HEK293T (cell line): ENCODE results near the gene FAM151B.
"Not testable (repeated sequence)": the region's sequence is repeated elsewhere in the genome, so short reads cannot be mapped to it uniquely, and the experiment has no call there.

Source experiments
- CTCF ChIA-PET: fragments of 350-600 bp; formaldehyde crosslinking; extraction: SDS; loops from one replicate; lab custom pipeline; 2021; ENCODE audit warnings: antibody characterized with exemption, inconsistent platforms; lab: Yijun Ruan, JAX
- POLR2A ChIA-PET: fragments of 350-600 bp; formaldehyde crosslinking; extraction: SDS; loops from one replicate; lab custom pipeline; 2020; ENCODE audit warnings: antibody characterized with exemption, inconsistent platforms; lab: Yijun Ruan, JAX
- DNase-seq: peaks from one replicate; pipeline ENCODE4 v3.0.0; 2012; ENCODE audit warnings: mixed read lengths; ENCODE audit errors: extremely low spot score
- ARNT ChIP-seq: fragments of 450-650 bp; IDR thresholded peaks from 2 replicates; pipeline ENCODE4 v1.6.1; 2017; ENCODE audit warnings: mild to moderate bottlenecking
- BHLHE40 ChIP-seq: fragments of 450-650 bp; IDR thresholded peaks from 2 replicates; pipeline ENCODE4 v1.6.1; 2016; ENCODE audit warnings: mild to moderate bottlenecking, moderate library complexity, borderline replicate concordance
- CTBP1 ChIP-seq: fragments of 450-650 bp; IDR thresholded peaks from 2 replicates; pipeline ENCODE4 v1.6.1; 2016; ENCODE audit warnings: borderline replicate concordance
- ELF4 ChIP-seq: fragments of 450-650 bp; IDR thresholded peaks from 2 replicates; pipeline ENCODE4 v1.6.1; 2017; ENCODE audit warnings: antibody characterized with exemption
- FOXA1 ChIP-seq: fragments of 450-650 bp; IDR thresholded peaks from 2 replicates; pipeline ENCODE4 v1.6.1; 2016; ENCODE audit warnings: mild to moderate bottlenecking
- FOXK2 ChIP-seq: fragments of 450-650 bp; IDR thresholded peaks from 2 replicates; pipeline ENCODE4 v1.6.1; 2016; ENCODE audit warnings: mild to moderate bottlenecking
- FOXM1 ChIP-seq: fragments of 450-650 bp; IDR thresholded peaks from 2 replicates; pipeline ENCODE4 v1.6.1; 2017; ENCODE audit warnings: mild to moderate bottlenecking, borderline replicate concordance
- HDGF ChIP-seq: fragments of 450-650 bp; IDR thresholded peaks from 2 replicates; pipeline ENCODE4 v1.6.1; 2017; ENCODE audit warnings: antibody characterized with exemption, borderline replicate concordance
- L3MBTL2 ChIP-seq: fragments of 450-650 bp; conservative IDR thresholded peaks from 2 replicates; pipeline ENCODE4 v1.6.1; 2016; ENCODE audit warnings: mild to moderate bottlenecking
- LEF1 ChIP-seq: fragments of 450-650 bp; IDR thresholded peaks from 2 replicates; pipeline ENCODE4 v1.6.1; 2017; ENCODE audit warnings: mild to moderate bottlenecking, borderline replicate concordance
- NFRKB ChIP-seq: fragments of 450-650 bp; IDR thresholded peaks from 2 replicates; pipeline ENCODE4 v1.6.1; 2016; ENCODE audit warnings: mild to moderate bottlenecking, moderate library complexity
- SP1 ChIP-seq: fragments of 450-650 bp; IDR thresholded peaks from 2 replicates; pipeline ENCODE4 v1.6.1; 2017
- SUZ12 ChIP-seq: fragments of 450-650 bp; IDR thresholded peaks from 2 replicates; pipeline ENCODE4 v1.6.1; 2016; ENCODE audit warnings: mild to moderate bottlenecking
- TARDBP ChIP-seq: fragments of 450-650 bp; IDR thresholded peaks from 2 replicates; pipeline ENCODE4 v1.6.1; 2016
- ZNF384 ChIP-seq: fragments of 450-650 bp; IDR thresholded peaks from 2 replicates; pipeline ENCODE4 v1.6.1; 2016
- TF ChIP-seq, protein P1 (sequence below): fragments of 450-650 bp; IDR thresholded peaks from 2 replicates; pipeline ENCODE4 v1.6.1; 2016

FAM151B gene

DNA sequence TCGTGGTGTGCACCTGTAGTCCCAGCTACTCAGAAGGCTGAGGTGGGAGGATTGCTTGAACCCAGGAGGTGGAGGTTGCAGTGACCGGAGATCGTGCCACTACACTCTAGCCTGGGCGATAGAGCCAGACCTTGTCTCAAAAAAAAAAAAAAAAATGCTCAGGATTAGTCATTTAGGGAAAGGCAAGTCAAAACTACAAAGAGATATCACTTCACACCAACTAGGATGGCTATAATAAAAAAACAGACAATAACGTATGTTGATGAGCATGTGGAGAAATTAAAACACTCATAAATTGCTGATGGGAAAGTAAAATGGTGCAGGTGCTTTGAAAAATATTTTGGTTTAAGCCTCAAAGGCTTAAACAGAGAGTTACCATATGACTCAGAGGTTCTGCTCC, 88.5 kb downstream of the FAM151B start:
- DNase-seq = no peak
- ChIA-PET POLR2A (no interaction called here), CTCF (no interaction called here)
- TF ChIP-seq BHLHE40 (no peak), FOXM1 (no peak), ELF4 (no peak), FOXA1 (no peak), FOXK2 (no peak), SUZ12 (no peak), TARDBP (no peak), CTBP1 (no peak), LEF1 (no peak), HDGF (no peak), ZNF384 (no peak), L3MBTL2 (no peak), SP1 (no peak), NFRKB (no peak), ARNT (no peak)
- TF ChIP-seq, protein P1, sequence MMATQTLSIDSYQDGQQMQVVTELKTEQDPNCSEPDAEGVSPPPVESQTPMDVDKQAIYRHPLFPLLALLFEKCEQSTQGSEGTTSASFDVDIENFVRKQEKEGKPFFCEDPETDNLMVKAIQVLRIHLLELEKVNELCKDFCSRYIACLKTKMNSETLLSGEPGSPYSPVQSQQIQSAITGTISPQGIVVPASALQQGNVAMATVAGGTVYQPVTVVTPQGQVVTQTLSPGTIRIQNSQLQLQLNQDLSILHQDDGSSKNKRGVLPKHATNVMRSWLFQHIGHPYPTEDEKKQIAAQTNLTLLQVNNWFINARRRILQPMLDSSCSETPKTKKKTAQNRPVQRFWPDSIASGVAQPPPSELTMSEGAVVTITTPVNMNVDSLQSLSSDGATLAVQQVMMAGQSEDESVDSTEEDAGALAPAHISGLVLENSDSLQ = no peak

DNA sequence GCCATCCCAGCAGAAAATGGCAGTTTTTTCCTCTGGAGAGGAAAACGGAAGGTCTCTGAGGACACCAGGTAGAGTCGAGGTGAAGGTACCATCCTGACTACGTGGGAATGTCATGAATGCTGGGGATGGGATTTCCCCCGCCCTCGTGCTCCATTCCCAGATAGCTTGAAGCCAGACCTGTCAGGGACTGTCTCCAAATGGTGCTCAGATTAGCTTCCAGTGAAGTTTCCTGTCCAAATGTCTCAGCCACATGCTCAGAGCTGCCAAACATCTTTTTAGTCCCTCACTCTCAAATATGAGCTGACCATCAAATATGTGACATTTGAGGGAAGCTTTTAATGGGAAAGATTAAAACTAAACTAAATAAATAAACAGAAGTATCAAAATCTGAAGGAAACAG, 89.8 kb downstream of the FAM151B start:
- POLR2A ChIA-PET = no interaction called here
- no peak for TF ChIP-seq LEF1
- no peak for TF ChIP-seq ELF4
- TF ChIP-seq FOXM1 = no peak
- TF ChIP-seq HDGF = no peak
- TF ChIP-seq TARDBP = no peak
- no peak for TF ChIP-seq SUZ12
- no peak for TF ChIP-seq L3MBTL2
- no peak for TF ChIP-seq BHLHE40
- no peak for TF ChIP-seq CTBP1
- no peak for TF ChIP-seq FOXK2
- TF ChIP-seq, protein P1 = no peak
- no peak for TF ChIP-seq SP1
- TF ChIP-seq FOXA1 = no peak
- no peak for TF ChIP-seq ARNT
- no peak for DNase-seq
- CTCF ChIA-PET = no interaction called here

DNA sequence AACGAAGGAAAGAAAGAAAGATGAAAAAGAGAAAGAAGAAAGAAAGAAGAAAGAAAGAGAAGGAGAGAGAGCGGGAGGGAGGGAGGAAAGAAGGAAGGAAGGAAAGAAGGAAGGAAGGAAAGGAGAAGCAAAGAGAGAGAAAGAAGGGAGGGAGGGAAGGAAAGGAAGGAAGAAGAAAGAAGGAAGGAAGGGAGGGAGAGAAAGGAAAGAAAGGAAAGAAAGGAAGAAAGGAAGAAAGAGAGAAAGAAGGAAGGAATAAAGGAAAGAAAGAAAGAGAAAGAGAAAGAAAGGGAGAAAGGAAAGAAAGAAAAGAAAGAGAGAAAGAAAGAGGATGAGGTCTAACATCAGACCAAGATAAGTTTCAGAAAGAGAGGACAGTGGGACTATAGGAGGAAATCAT, 91.2 kb downstream of the FAM151B start:
- TF ChIP-seq BHLHE40 = no peak
- TF ChIP-seq FOXA1 = no peak
- TF ChIP-seq TARDBP = no peak
- TF ChIP-seq CTBP1 = no peak
- TF ChIP-seq FOXK2 = no peak
- no peak for TF ChIP-seq FOXM1
- TF ChIP-seq NFRKB = no peak
- no peak for TF ChIP-seq HDGF
- no peak for TF ChIP-seq L3MBTL2
- no peak for TF ChIP-seq SUZ12
- no peak for TF ChIP-seq ELF4
- TF ChIP-seq ARNT = no peak
- TF ChIP-seq SP1 = no peak
- no peak for TF ChIP-seq ZNF384
- no peak for TF ChIP-seq LEF1
- TF ChIP-seq, protein P1 = no peak
- DNase-seq = no peak
- ChIA-PET POLR2A (no interaction called here), CTCF (interaction anchor here (0.6 kb wide), 1 partner anchor 78 kb away, joined by 4 read pairs; no protein-coding TSS in a partner anchor)

DNA sequence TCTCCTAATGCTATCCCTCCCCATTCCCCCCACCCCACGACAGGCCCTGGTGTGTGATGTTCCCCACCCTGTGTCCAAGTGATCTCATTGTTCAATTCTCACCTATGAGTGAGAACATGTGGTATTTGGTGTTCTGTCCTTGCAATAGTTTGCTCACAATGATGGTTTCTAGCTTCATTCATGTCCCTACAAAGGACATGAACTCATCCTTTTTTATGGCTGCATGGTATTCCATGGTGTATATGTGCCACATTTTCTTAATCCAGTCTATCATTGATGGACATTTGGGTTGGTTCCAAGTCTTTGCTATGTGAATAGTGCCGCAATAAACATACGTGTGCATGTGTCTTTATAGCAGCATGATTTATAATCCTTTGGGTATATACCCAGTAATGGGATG, 92.4 kb downstream of the FAM151B start:
- CTCF ChIA-PET, POLR2A ChIA-PET, DNase-seq: not testable (repeated sequence)

DNA sequence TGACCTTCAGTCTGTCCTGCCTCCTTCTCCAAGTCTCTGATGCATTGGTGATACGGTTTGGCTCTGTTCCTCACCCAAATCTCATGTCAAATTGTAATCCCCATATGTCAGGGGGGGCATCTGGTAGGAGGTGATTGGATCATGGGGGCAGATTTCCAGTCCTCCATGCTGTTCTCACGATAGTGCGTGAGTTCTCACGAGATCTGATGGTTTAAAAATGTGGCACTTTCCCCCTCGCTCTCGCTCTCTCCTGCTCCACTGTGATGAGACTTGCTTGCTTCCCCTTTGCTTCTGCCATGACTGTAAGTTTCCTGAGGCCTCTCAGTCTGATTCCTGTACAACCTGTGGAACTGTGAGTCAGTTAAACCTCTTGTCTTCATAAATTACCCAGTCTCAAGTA, 96.9 kb downstream of the FAM151B start:
- ChIA-PET POLR2A (no interaction called here), CTCF (no interaction called here)
- TF ChIP-seq, protein P1 = no peak
- TF ChIP-seq L3MBTL2 (no peak), TARDBP (no peak), FOXK2 (no peak), HDGF (no peak), FOXA1 (no peak)
- no peak for DNase-seq

DNA sequence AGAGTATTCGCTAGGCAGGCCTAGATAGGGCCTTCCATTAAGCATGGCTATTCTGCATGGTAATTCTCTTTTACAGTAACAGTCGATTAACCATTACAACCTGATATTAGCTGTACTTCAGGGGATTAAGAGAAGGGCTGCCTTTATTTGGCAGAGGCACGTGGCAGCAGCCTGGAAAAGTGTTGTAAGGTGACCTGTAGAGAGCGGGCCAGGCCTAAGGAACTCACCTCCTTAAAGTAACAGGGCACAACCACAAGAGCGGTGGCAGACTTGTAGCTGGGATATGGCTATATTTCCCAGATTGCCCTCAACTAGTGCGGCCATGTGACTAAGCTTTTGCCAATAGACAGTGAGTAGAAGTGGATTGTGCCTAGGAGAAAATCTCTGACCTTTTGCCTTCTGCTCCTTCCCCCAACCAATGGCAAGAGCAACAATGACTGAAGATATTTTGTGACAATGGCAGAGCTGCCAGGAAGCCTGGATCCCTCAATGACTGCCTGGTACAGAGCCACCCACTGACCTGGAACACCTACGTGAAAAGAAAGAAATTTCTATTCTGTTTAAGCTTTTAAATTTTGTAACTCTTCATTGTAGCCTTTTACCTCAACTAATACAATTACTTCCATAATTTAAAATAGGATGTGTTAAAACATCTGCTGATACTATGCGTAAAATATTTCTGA, 101.1 kb downstream of the FAM151B start:
- ChIA-PET POLR2A (no interaction called here), CTCF (no interaction called here)
- DNase-seq = no peak
- no peak for TF ChIP-seq L3MBTL2
- no peak for TF ChIP-seq NFRKB
- no peak for TF ChIP-seq HDGF
- no peak for TF ChIP-seq ELF4
- TF ChIP-seq SP1 = no peak
- no peak for TF ChIP-seq LEF1
- no peak for TF ChIP-seq FOXK2
- TF ChIP-seq, protein P1 = no peak
- no peak for TF ChIP-seq CTBP1
- TF ChIP-seq FOXA1 = no peak
- TF ChIP-seq TARDBP = no peak
- TF ChIP-seq BHLHE40 = no peak
- no peak for TF ChIP-seq ARNT
- TF ChIP-seq SUZ12 = no peak
- TF ChIP-seq ZNF384 = no peak
- no peak for TF ChIP-seq FOXM1
